ENCODE measurements around the gene EIF5AL1.
A peak's percentile ranks its signal among the peaks of the same experiment; 100 is the strongest.
"Not testable (repeated sequence)": the region's sequence is repeated elsewhere in the genome, so short reads cannot be mapped to it uniquely, and the experiment has no call there.

The EIF5AL1 gene

DNA sequence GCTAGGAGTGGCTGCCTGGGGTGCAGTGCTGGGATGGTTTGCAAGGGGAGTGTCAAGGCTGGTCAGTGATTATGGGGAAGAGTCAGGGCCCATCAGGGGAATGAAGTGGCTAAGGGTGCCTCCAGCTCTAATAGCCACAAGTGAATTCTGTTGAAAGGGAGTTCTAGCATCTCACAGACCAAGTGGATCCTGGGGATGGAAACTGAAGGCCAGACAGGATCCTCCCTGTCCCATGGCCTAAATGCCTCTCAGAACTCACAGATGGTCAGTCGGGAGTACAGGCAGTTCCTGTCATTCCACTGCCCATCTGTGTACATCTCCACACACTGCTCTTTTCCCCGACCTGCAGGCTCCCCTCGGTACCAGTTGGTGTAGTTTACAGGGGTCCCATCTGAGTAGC is 44.6 kb downstream of the EIF5AL1 start:
- DNase-seq (ENCODE audit: low read depth in 2 of 2) = not testable (repeated sequence)

DNA sequence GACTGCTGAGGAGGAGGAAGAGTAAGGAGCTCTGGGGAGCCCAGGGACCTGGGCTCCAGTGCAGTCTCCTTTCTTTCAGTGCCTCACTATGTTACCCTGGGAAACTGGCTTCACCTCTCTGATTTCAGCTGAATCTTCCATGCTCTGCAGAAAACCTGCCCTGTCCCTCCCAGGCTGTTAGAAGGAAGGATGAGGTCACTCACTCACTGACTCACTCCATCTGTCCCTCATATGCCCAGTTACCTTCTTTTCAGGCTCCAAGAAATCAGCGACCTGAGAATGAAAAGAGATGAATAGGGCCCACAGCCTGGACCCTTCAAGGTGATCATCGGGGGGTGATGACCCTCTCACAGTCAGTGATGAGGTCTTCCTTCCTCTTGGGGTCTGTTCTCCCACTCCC is 47.4 kb downstream of the EIF5AL1 start:
- no peak for DNase-seq (ENCODE audit: low read depth in 2 of 2)

DNA sequence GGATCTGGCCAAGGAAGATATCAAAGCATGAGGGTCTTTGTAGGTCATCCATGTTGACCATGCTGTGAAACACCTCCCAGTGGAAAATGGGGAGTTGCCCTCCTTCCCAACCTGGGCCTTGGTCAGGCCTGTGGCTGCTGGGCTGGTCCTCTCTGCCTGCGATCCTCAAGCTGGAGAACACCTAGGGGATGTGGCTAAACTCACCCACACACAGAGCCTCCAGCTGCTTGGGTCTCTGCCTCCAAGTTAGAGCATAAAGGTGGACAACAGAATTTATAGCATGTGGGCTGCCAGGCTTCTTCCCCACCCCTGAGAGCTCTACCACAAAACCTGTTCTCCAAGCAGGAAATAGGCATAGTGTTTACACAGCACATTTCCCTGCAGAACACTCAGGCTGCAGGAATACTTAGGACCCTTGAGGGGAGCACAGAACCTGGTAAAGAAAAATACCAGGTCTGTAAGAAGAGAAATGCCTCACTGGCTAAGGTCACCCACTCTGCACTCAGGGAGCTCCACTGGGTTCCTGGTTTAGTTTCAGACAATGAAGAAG is 47.9 kb downstream of the EIF5AL1 start, which contains the start of gene SFTPA2:
Gene SFTPA2, minus strand, starts transcription at position 248 of the 550 bp plus-strand sequence. CDS start 924 bp downstream, outside the sequence.
- DNase-seq (ENCODE audit: low read depth in 2 of 2) = no peak

DNA sequence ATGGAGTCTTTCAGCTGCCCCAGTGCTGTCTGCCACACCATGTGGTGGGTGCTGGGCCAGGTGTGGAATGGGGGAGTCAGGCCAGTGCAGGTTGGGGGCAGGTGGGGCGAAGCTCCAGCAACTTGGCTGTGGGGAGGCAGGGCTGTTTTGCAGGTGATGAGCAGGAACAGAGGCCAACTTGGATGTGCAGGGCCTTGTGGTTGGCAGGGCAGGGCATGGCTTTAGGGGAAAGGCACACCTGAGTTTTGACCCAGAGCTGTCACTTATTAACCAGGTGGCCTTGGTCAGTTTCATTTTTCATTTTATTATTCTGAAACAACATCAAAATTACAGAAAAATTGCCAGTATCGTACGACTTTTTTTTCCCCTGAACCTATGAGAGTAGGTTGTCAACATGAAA is 48.9 kb downstream of the EIF5AL1 start:
- DNase-seq (ENCODE audit: low read depth in 2 of 2) = no peak

DNA sequence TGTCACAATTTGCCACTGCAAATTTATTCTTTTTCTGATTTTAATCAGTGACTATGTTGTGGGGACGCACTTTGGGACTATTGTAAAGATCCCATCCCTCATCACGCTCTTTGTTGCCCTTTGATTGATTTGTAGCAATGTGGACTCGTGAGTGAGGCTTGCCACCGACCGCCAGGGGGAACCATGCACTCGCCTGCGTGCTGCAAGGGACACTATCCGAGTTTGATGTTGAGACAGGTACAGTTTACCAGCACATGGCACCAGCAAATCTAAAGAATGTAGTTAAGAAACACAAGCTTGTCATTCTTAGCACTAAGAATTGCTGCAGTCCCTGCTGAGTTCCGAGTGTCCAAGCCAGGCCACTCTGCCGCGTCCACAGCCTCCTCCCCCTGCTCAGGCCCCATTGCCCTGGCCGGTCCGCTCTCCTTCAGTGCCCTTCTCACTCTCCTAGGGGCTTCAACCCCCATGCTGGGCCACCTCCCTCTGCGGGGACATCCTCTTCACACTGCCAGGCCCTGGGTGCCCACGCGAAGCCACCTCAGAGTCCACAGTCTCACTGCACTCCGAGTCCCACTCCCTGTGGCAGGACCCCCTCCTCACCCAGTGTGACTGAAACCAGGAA is 49.9 kb downstream of the EIF5AL1 start:
- DNase-seq (ENCODE audit: low read depth in 2 of 2) = peak; percentile 20 to 27

DNA sequence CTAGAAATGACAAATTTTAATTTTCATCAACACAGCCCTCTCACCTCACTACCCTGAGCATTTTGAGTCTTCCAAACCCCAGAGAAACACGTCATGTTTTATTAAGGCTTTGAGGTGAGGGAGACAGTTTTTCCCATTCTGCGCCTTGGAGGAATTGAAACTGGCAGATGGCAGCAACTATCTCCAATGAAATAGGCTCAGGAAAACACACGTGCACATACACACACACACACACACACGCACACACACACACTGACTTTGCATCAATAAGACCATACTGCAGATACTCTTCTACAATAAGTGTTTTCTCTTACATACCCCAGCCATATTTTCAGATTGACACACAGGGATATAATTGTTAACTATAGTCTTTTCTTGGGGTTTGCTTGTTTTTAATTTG is 51.1 kb downstream of the EIF5AL1 start:
- no peak for DNase-seq (ENCODE audit: low read depth in 2 of 2)
